GM10847 (cell line): ENCODE results near the gene FOXD1.

Experiments
- POLR2A ChIP-seq: IDR thresholded peaks from 2 replicates; pipeline ENCODE4 v1.6.1; 2011; ENCODE audit not compliant: insufficient read length; ENCODE audit errors: extremely low read depth

FOXD1 gene

GRCh38 chr5:73446631-73447529 is 1.7 kb downstream of the FOXD1 start:
- no peak for TF ChIP-seq POLR2A

GRCh38 chr5:73445665-73446630 is 2.6 kb downstream of the FOXD1 start:
- TF ChIP-seq POLR2A = no peak

DNA sequence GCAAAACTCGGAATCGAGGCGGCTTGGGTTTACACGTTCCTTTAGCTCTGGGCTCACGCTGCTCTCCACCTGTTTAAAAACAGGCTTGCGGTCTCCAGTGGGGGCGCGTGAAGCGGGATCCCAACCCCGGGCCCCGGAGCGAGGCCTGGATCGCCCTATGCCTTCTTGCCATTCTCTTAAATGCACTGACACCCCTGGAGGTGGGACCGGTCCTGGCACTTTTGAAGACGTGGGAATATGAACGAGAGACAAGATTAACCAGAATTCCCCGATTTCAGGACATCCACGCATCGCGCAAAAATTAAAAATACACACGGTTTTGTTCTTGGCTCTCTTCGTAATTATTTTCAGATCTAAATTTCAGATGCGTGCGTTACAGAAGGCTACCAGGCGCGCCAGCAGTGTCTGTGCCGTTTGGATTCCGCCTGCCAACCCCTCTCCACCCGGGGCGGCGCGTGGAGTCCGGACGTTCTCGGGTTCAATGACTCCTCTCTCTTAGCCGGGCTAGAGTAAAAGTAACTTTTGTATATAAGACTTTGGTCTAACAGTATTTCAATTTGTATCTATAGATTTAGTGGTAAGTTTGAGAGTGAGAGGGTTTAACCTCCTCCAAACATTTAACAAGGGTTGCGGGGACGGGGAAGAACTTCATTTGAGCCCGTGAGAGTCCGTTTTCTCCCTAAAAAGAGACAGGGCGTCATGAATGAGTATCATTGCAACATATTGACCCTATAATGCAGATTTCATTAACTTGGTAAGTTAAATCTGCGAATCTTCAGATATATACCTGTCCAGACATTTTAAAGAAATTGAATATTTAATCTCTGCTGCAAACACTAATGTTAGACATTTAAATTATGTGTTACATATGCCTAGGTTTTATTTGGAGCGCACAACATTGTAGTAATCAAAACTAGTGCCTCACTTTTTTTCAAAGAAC is 3.8 kb downstream of the FOXD1 start:
- no peak for TF ChIP-seq POLR2A

- no peak for TF ChIP-seq POLR2A
These were observed 4.6 kb downstream of the FOXD1 start for GRCh38 chr5:73443829-73444498.

- TF ChIP-seq POLR2A = no peak
These were observed 5.5 kb downstream of the FOXD1 start for GRCh38 chr5:73442996-73443627.

DNA sequence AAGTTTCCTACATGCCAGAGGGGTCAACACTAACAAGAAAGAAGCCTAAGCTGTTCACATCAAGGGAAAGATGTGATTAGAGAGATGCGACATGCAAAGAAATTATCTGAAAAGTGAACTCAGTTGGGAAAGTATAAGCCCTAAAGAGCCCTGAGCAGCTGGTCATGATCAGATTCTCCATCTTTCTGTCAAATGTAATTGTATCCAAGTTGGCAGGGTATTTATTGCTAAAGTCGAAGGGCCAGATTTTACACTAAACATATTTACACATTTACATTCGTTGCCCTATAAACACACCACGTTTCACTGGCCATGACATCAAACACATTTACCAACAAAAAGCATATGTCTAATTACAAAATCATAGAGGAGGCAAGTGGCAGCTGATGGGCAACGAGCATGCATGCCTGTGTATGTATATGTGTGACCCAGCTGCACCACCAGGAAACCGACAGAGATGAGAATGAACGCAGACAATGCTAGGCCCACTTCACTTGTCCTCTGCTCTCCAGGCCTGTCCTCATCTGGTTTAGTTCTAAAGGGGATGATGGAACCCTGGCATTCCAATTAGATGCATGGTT is 6.3 kb downstream of the FOXD1 start:
- TF ChIP-seq POLR2A = no peak

GRCh38 chr5:73441378-73441777 is 7.2 kb downstream of the FOXD1 start:
- TF ChIP-seq POLR2A = no peak

GRCh38 chr5:73440262-73440661 is 8.3 kb downstream of the FOXD1 start:
- TF ChIP-seq POLR2A = no peak

GRCh38 chr5:73438645-73439470 is 9.7 kb downstream of the FOXD1 start:
- TF ChIP-seq POLR2A = no peak

- no peak for TF ChIP-seq POLR2A
These were observed 10.6 kb downstream of the FOXD1 start for GRCh38 chr5:73437777-73438644.

GRCh38 chr5:73437101-73437776 is 11.3 kb downstream of the FOXD1 start:
- no peak for TF ChIP-seq POLR2A
